Aorta (tissue), 5 donors: ENCODE results near the gene ATG2A. TPM values are rescaled to one million over a fixed set of nuclear protein-coding genes. Genes with fewer than 3 reads are reported as not detected.

ENCODE experiments used
- ATAC-seq: fragments of 200-7000 bp; cut with Tn5 transposase; one replicate; pipeline ENCODE4 v1.9.1; 2022; ENCODE audit warnings: moderate library complexity; ENCODE audit not compliant: low FRiP score
- DNase-seq, 2 donors: peaks; one replicate each; pipeline ENCODE4 v3.0.0-alpha.2; 2020
- H3K27ac ChIP-seq, 2 donors: one replicate each; pipeline ENCODE4 v1.5.1; 2013; ENCODE audit warnings: low read length in 2 of 2, mild to moderate bottlenecking in 2 of 2, moderate library complexity in 2 of 2, control low read depth in 1 of 2, inconsistent platforms in 1 of 2, low read depth in 1 of 2
- H3K27me3 ChIP-seq, 2 donors: one replicate each; pipeline ENCODE4 v1.6.1; 2013; ENCODE audit warnings: control low read depth in 1 of 2, low read length in 1 of 2, mild to moderate bottlenecking in 1 of 2, moderate library complexity in 1 of 2; ENCODE audit not compliant: insufficient read depth in 2 of 2, control insufficient read depth in 1 of 2
- H3K36me3 ChIP-seq, 2 donors: one replicate each; pipeline ENCODE4 v1.6.1; 2013; ENCODE audit warnings: control low read depth in 1 of 2, low read length in 1 of 2, mild to moderate bottlenecking in 1 of 2; ENCODE audit not compliant: insufficient read depth in 2 of 2, control insufficient read depth in 1 of 2
- H3K4me1 ChIP-seq, 2 donors: one replicate each; pipeline ENCODE4 v1.6.1; 2013; ENCODE audit warnings: low read length in 2 of 2, control low read depth in 1 of 2, mild to moderate bottlenecking in 1 of 2, moderate library complexity in 1 of 2; ENCODE audit not compliant: insufficient read depth in 2 of 2, control insufficient read depth in 1 of 2
- H3K4me3 ChIP-seq, 2 donors: one replicate each; pipeline ENCODE4 v1.5.1; 2013; ENCODE audit warnings: low read length in 2 of 2, control low read depth in 1 of 2, mild to moderate bottlenecking in 1 of 2
- H3K9me3 ChIP-seq: one replicate; pipeline ENCODE4 v1.6.1; 2013; ENCODE audit warnings: mild to moderate bottlenecking, low read length; ENCODE audit not compliant: control insufficient read depth
- WGBS, 2 donors: extraction: QIAGEN DNeasy Blood & Tissue Kit; methylation state at CpG; one replicate each; pipeline ENCODE4 v1.1.7; 2013; 5-methylcytosine and 5-hydroxymethylcytosine counted together
- intact Hi-C, 2 donors: fragments of 100-400 bp; cut with DNase I; formaldehyde crosslinking; loops; one replicate each; pipeline versions ENCODE4 v1.14.2 to v1.15.0; 2022
- polyA plus RNA-seq, 2 donors: library from polyadenylated mRNA; stranded (reverse); fragments of 200-250 nt; gene quantifications; one replicate each; pipeline ENCODE4 v1.2.3, GENCODE V29; 2013
- total RNA-seq, 2 donors: library from RNA; stranded (reverse); fragmentation: NEBNext Ultra II Directional; extraction: Animal tissue kit (Norgen Biotek cat#: 25700); gene quantifications; one replicate each; pipeline ENCODE4 v1.2.1, GENCODE V29; 2021
- donor health status: healthy with polysubstance abuse.
- donor health status: Bipolar disorder and iron deficiency.
- donor health status: DM: no; HTN: no; CAD: no.
- donor health status: DM: no; HTN: no; CAD: no.
- donor health status: DM: yes; HTN: yes; CAD: no.

ATG2A gene
- total and polyA plus RNA-seq, 4 donors: 7.0 to 34.9 (median 20.1) TPM

GRCh38 chr11:64935359-64936081 is 18.5 kb upstream of the ATG2A start, which contains the start of gene GPHA2:
GPHA2 (minus strand) TSS chr11:64935893; CDS start chr11:64935460, 433 bp downstream.
- 45 to 49% methylated on average over 14 of the region's 14 CpGs for WGBS, 2 donors
- no peak within 1 kb of the TSS for H3K27ac ChIP-seq
- no peak for ATAC-seq

GRCh38 chr11:64934682-64935358 is 17.8 kb upstream of the ATG2A start:
- no peak overlapping the region for H3K27ac ChIP-seq
- H3K36me3 ChIP-seq: peaks cover 0 to 12% of the 10 kb centered on the region in 2 donors
- DNase-seq: no peak
- intact Hi-C loops: no loop called here
- 69 to 77% methylated on average over 25 to 27 of the region's 27 CpGs for WGBS, 2 donors
- H3K9me3 ChIP-seq: no peaks in the 10 kb centered on the region
- H3K4me1 ChIP-seq: no peaks in the 10 kb centered on the region
- no peak for ATAC-seq
- H3K27me3 ChIP-seq: no peaks in the 10 kb centered on the region
- no peak overlapping the region for H3K4me3 ChIP-seq

More at GRCh38 chr11:64935359-64936081, 18.5 kb upstream of the ATG2A start, which contains the start of gene GPHA2:
- peaks cover 0 to 8% of the 10 kb centered on the region in 2 donors for H3K36me3 ChIP-seq
- no peaks in the 10 kb centered on the region for H3K9me3 ChIP-seq
- no peaks in the 10 kb centered on the region for H3K4me1 ChIP-seq
- H3K27me3 ChIP-seq: no peaks in the 10 kb centered on the region
- no peak for DNase-seq
- intact Hi-C loops: no loop called here
- H3K4me3 ChIP-seq: no peak within 1 kb of the TSS

GRCh38 chr11:64933935-64934681 is 17.1 kb upstream of the ATG2A start:
- H3K4me3 ChIP-seq: no peak overlapping the region
- no peaks in the 10 kb centered on the region for H3K27me3 ChIP-seq
- no peaks in the 10 kb centered on the region for H3K4me1 ChIP-seq
- ATAC-seq: no peak
- no peaks in the 10 kb centered on the region for H3K9me3 ChIP-seq
- DNase-seq: no peak
- no peak overlapping the region for H3K27ac ChIP-seq
- WGBS, 2 donors: 82 to 86% methylated on average over 10 of the region's 10 CpGs
- peaks cover 0 to 12% of the 10 kb centered on the region in 2 donors for H3K36me3 ChIP-seq
- intact Hi-C loops: no loop called here

- DNase-seq: no peak
- Histone ChIP-seq H3K4me3 (no peak overlapping the region), H3K27ac (no peak overlapping the region), H3K36me3 (peaks cover 0 to 12% of the 10 kb centered on the region in 2 donors), H3K9me3 (no peaks in the 10 kb centered on the region), H3K4me1 (no peaks in the 10 kb centered on the region), H3K27me3 (no peaks in the 10 kb centered on the region)
- intact Hi-C loops: no loop called here
- 79 to 87% methylated on average over 11 to 12 of the region's 12 CpGs for WGBS, 2 donors
- ATAC-seq: no peak
These were observed 16.4 kb upstream of the ATG2A start for GRCh38 chr11:64933213-64933934.

GRCh38 chr11:64932324-64932723 is 15.3 kb upstream of the ATG2A start:
- DNase-seq: no peak
- Histone ChIP-seq H3K4me1 (no peaks in the 10 kb centered on the region), H3K9me3 (no peaks in the 10 kb centered on the region), H3K27me3 (no peaks in the 10 kb centered on the region), H3K27ac (no peak overlapping the region), H3K4me3 (no peak overlapping the region), H3K36me3 (peaks cover 0 to 12% of the 10 kb centered on the region in 2 donors)
- intact Hi-C loops: no loop called here
- ATAC-seq: no peak
- 88 to 96% methylated on average over 5 of the region's 5 CpGs for WGBS, 2 donors

- no peak overlapping the region for H3K4me3 ChIP-seq
- no peaks in the 10 kb centered on the region for H3K9me3 ChIP-seq
- DNase-seq: peak in 1 of 2 donors; percentile 62
- peaks cover 0 to 12% of the 10 kb centered on the region in 2 donors for H3K36me3 ChIP-seq
- no peak for ATAC-seq
- no peaks in the 10 kb centered on the region for H3K27me3 ChIP-seq
- 94 to 96% methylated on average over 7 of the region's 7 CpGs for WGBS, 2 donors
- no peaks in the 10 kb centered on the region for H3K4me1 ChIP-seq
- intact Hi-C loops: no loop called here
- no peak overlapping the region for H3K27ac ChIP-seq
These were observed 14.3 kb upstream of the ATG2A start for GRCh38 chr11:64931290-64931689.

- DNase-seq (no peak), ATAC-seq (no peak)
- H3K27ac ChIP-seq: no peak overlapping the region
- no peaks in the 10 kb centered on the region for H3K4me1 ChIP-seq
- H3K4me3 ChIP-seq: no peak overlapping the region
- no peaks in the 10 kb centered on the region for H3K27me3 ChIP-seq
- H3K36me3 ChIP-seq: peaks cover 0 to 12% of the 10 kb centered on the region in 2 donors
- WGBS, 2 donors: 94 to 95% methylated on average over 6 of the region's 6 CpGs
- H3K9me3 ChIP-seq: no peaks in the 10 kb centered on the region
- intact Hi-C loops: no loop called here
These were observed 13.3 kb upstream of the ATG2A start for GRCh38 chr11:64930340-64930739.

GRCh38 chr11:64929625-64930024 is 12.6 kb upstream of the ATG2A start:
- DNase-seq (no peak), ATAC-seq (no peak)
- Histone ChIP-seq H3K4me3 (no peak overlapping the region), H3K36me3 (peaks cover 0 to 12% of the 10 kb centered on the region in 2 donors), H3K27ac (no peak overlapping the region), H3K4me1 (no peaks in the 10 kb centered on the region), H3K27me3 (no peaks in the 10 kb centered on the region), H3K9me3 (no peaks in the 10 kb centered on the region)
- WGBS, 2 donors: 93% methylated on average over 7 of the region's 7 CpGs
- intact Hi-C loops: loop anchor here in 1 of 2 donors (5.0 kb wide), 1 partner anchor 68 kb away; the partner anchor contains the start of gene BATF2
